PC-3 (cell line): ENCODE results near the gene THY1. TPM values are rescaled to one million over a fixed set of nuclear protein-coding genes. Genes with fewer than 3 reads are reported as not detected.

ENCODE experiments used
- ATAC-seq: fragments of 200-7000 bp; cut with Tn5 transposase; 2 replicates; pipeline ENCODE4 v1.9.1; 2020; ENCODE audit warnings: mild to moderate bottlenecking, moderate library complexity
- BruUV-seq: library from RNA; stranded (reverse); fragments of 400-500 nt; replicated peaks from 2 replicates; lab custom pipeline; 2021; lab: Mats Ljungman, UMichigan
- CTCF ChIA-PET: fragments of 300-600 bp; sonication (Branson Sonifier 250); formaldehyde crosslinking; loops from one replicate; lab custom pipeline; 2022; ENCODE audit warnings: antibody characterized with exemption; lab: Charles Lee
- POLR2A ChIA-PET: fragments of 300-600 bp; sonication (Branson Sonifier 250); formaldehyde crosslinking; loops from one replicate; lab custom pipeline; 2022; ENCODE audit warnings: antibody characterized with exemption; ENCODE audit not compliant: unreplicated experiment; lab: Charles Lee
- DNase-seq: peaks from one replicate; pipeline ENCODE4 v3.0.0-alpha.2; 2015
- H2AFZ ChIP-seq: fragments of 300-600 bp; sonication (generic); 2 replicates; pipeline ENCODE4 v1.6.0; 2016; ENCODE audit warnings: antibody characterized with exemption, low read length
- H3F3A ChIP-seq: fragments of 300-600 bp; sonication (generic); one replicate; pipeline ENCODE4 v1.6.0; 2017; ENCODE audit warnings: antibody characterized with exemption, low read length, control low read depth, mild to moderate bottlenecking; ENCODE audit not compliant: unreplicated experiment
- H3K27ac ChIP-seq: fragments of 300-600 bp; sonication (generic); 2 replicates; pipeline ENCODE4 v1.5.1; 2016; ENCODE audit warnings: mild to moderate bottlenecking, low read length
- H3K27me3 ChIP-seq: fragments of 300-600 bp; sonication (generic); 2 replicates; pipeline ENCODE4 v1.6.1; 2016; ENCODE audit warnings: low read length, mixed read lengths
- H3K36me3 ChIP-seq: fragments of 300-600 bp; sonication (generic); 2 replicates; pipeline ENCODE4 v1.6.1; 2016; ENCODE audit warnings: low read depth, mixed run types, low read length, mixed read lengths
- H3K4me1 ChIP-seq: fragments of 300-600 bp; sonication (generic); 2 replicates; pipeline ENCODE4 v1.5.1; 2016; ENCODE audit warnings: low read length; ENCODE audit not compliant: insufficient read depth
- H3K4me2 ChIP-seq: fragments of 300-600 bp; sonication (generic); 2 replicates; pipeline ENCODE4 v1.6.0; 2016; ENCODE audit warnings: low read length
- H3K4me3 ChIP-seq: fragments of 300-600 bp; sonication (generic); 2 replicates; pipeline ENCODE4 v1.5.1; 2016; ENCODE audit warnings: mild to moderate bottlenecking, low read length, mixed read lengths
- H3K79me2 ChIP-seq: fragments of 300-600 bp; sonication (generic); 2 replicates; pipeline ENCODE4 v1.6.1; 2017; ENCODE audit warnings: low read length, mixed read lengths
- H3K9ac ChIP-seq: fragments of 300-600 bp; sonication (generic); 2 replicates; pipeline ENCODE4 v1.6.0; 2016; ENCODE audit warnings: mild to moderate bottlenecking, low read length
- H3K9me2 ChIP-seq: fragments of 300-600 bp; sonication (generic); replicated peaks from 2 replicates; pipeline ENCODE4 v1.6.1; 2016; ENCODE audit warnings: mixed run types, low read length, mixed read lengths
- H3K9me3 ChIP-seq: fragments of 300-600 bp; sonication (generic); 2 replicates; pipeline ENCODE4 v1.6.1; 2016; ENCODE audit warnings: low read length, mixed read lengths
- H4K20me1 ChIP-seq: fragments of 300-600 bp; sonication (generic); 2 replicates; pipeline ENCODE4 v1.6.1; 2016; ENCODE audit warnings: low read length, mixed read lengths
- EZH2 ChIP-seq: fragments of 300-600 bp; sonication (generic); IDR thresholded peaks from one replicate; pipeline ENCODE4 v1.6.1; 2017; ENCODE audit warnings: antibody characterized with exemption, mild to moderate bottlenecking, low read length; ENCODE audit not compliant: unreplicated experiment
- EZH2phosphoT487 ChIP-seq: fragments of 300-600 bp; sonication (generic); IDR thresholded peaks from 2 replicates; pipeline ENCODE4 v1.6.1; 2018; ENCODE audit warnings: mild to moderate bottlenecking, antibody characterized with exemption, low read length, borderline replicate concordance
- intact Hi-C: fragments of 100-400 bp; cut with micrococcal nuclease; formaldehyde crosslinking; loops from 2 replicates; pipeline ENCODE4 v1.9.0; 2023
- total RNA-seq: library from RNA; depleted of rRNA; stranded (reverse); fragments of >200 nt; gene quantifications from 2 replicates; pipeline ENCODE4 v1.2.3, GENCODE V29; 2014
- TF ChIP-seq, protein P1 (sequence below): fragments of 300-600 bp; sonication (generic); conservative IDR thresholded peaks from 2 replicates; pipeline ENCODE4 v1.5.1; 2017; ENCODE audit warnings: antibody characterized with exemption, low read depth, mild to moderate bottlenecking, low read length

THY1 gene
- total RNA-seq, 1 experiment from 2014 or later = not detected

GRCh38 chr11:119427279-119427678 is 4.3 kb upstream of the THY1 start:
- Histone ChIP-seq H3K9me2 (no peaks in the 10 kb centered on the region), H3K79me2 (no peaks in the 10 kb centered on the region), H3K36me3 (no peaks in the 10 kb centered on the region), H3K9me3 (no peaks in the 10 kb centered on the region), H3F3A (no peaks in the 10 kb centered on the region), H3K4me3 (no peak overlapping the region), H3K9ac (no peak overlapping the region), H2AFZ (no peak overlapping the region), H4K20me1 (no peaks in the 10 kb centered on the region), H3K27ac (no peak overlapping the region), H3K27me3 (no peaks in the 10 kb centered on the region; the same call in 1 of the 2 replicates), H3K4me2 (no peak overlapping the region), H3K4me1 (peaks cover 4% of the 10 kb centered on the region)
- no TSS peak for BruUV-seq
- ChIA-PET CTCF (no interaction called here), POLR2A (interaction anchor here (0.6 kb wide), 1 partner anchor 696 kb away, joined by 3 read pairs; no protein-coding TSS in a partner anchor)
- ATAC-seq = no peak
- no peak for DNase-seq
- TF ChIP-seq, protein P1, sequence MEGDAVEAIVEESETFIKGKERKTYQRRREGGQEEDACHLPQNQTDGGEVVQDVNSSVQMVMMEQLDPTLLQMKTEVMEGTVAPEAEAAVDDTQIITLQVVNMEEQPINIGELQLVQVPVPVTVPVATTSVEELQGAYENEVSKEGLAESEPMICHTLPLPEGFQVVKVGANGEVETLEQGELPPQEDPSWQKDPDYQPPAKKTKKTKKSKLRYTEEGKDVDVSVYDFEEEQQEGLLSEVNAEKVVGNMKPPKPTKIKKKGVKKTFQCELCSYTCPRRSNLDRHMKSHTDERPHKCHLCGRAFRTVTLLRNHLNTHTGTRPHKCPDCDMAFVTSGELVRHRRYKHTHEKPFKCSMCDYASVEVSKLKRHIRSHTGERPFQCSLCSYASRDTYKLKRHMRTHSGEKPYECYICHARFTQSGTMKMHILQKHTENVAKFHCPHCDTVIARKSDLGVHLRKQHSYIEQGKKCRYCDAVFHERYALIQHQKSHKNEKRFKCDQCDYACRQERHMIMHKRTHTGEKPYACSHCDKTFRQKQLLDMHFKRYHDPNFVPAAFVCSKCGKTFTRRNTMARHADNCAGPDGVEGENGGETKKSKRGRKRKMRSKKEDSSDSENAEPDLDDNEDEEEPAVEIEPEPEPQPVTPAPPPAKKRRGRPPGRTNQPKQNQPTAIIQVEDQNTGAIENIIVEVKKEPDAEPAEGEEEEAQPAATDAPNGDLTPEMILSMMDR = no peak
- TF ChIP-seq EZH2 (no peak), EZH2phosphoT487 (no peak)
- intact Hi-C loops = no loop called here

- ATAC-seq (no peak), DNase-seq (no peak)
- intact Hi-C loops = no loop called here
- Histone ChIP-seq H3K9ac (no peak overlapping the region), H2AFZ (no peak overlapping the region), H3K4me2 (no peak overlapping the region), H3K4me3 (no peak overlapping the region), H3K36me3 (no peaks in the 10 kb centered on the region), H4K20me1 (no peaks in the 10 kb centered on the region), H3K9me2 (no peaks in the 10 kb centered on the region), H3K9me3 (no peaks in the 10 kb centered on the region), H3K27me3 (no peaks in the 10 kb centered on the region; the same call in 1 of the 2 replicates), H3F3A (no peaks in the 10 kb centered on the region), H3K79me2 (no peaks in the 10 kb centered on the region), H3K4me1 (no peaks in the 10 kb centered on the region), H3K27ac (no peak overlapping the region)
- BruUV-seq = no TSS peak
- CTCF ChIA-PET = no interaction called here
- TF ChIP-seq EZH2phosphoT487 = no peak
- TF ChIP-seq, protein P1 = no peak
- no peak for TF ChIP-seq EZH2
- POLR2A ChIA-PET = interaction anchor here (0.6 kb wide), 1 partner anchor 33 kb away, joined by 5 read pairs; no protein-coding TSS in a partner anchor
Observed at GRCh38 chr11:119426142-119426541, 3.2 kb upstream of the THY1 start.

DNA sequence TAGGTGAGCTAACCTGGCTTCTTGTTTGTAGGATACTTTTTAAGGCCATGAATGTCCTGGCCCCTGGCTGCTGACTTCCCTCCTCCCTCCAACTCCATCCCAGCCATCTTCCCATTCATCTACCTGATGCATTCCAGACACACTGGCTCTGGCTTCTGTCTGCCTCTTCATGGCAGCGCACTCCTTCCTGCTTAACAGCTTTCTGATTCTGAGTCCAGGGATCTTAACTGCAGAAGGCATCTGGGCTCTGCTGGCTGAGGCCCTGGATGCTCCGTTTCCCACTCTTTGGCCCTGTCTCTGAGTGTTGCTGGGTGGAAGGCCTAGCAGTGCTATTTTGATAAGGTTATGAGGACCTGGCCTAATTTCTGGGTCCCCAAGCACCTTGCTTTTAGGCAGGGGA is 1.8 kb upstream of the THY1 start:
- Histone ChIP-seq H3K9me2 (no peaks in the 10 kb centered on the region), H3K4me3 (no peak overlapping the region), H4K20me1 (no peaks in the 10 kb centered on the region), H3K9me3 (no peaks in the 10 kb centered on the region), H3K27me3 (no peaks in the 10 kb centered on the region; the same call in 1 of the 2 replicates), H3K4me1 (no peaks in the 10 kb centered on the region), H3K27ac (no peak overlapping the region), H2AFZ (no peak overlapping the region), H3K9ac (no peak overlapping the region), H3K4me2 (no peak overlapping the region), H3K79me2 (no peaks in the 10 kb centered on the region), H3F3A (no peaks in the 10 kb centered on the region), H3K36me3 (no peaks in the 10 kb centered on the region)
- intact Hi-C loops = no loop called here
- DNase-seq (no peak), ATAC-seq (no peak)
- ChIA-PET POLR2A (no interaction called here), CTCF (no interaction called here)
- BruUV-seq = no TSS peak
- TF ChIP-seq EZH2 = no peak
- no peak for TF ChIP-seq EZH2phosphoT487
- TF ChIP-seq, protein P1 = no peak
